T-helper 2 cell treated with Interferon-gamma antibody and Interleukin-4, amounts not matched to agents 100 ng/mL and 5 ng/mL, for 36 hours (primary cell): ENCODE measurements around the gene GPC1. TPM values are rescaled to one million over a fixed set of nuclear protein-coding genes. Genes with fewer than 3 reads are reported as not detected.

ENCODE experiments used
- intact Hi-C: fragments of 100-400 bp; cut with micrococcal nuclease; formaldehyde crosslinking; loops from one replicate; pipeline ENCODE4 v1.15.1; 2023
- total RNA-seq: library from RNA; stranded (reverse); gene quantifications from 2 replicates; pipeline ENCODE4 v1.2.3, GENCODE V29; 2022

GPC1 gene
- total RNA-seq, 1 donor from 2014 or later = 7.6 TPM

DNA sequence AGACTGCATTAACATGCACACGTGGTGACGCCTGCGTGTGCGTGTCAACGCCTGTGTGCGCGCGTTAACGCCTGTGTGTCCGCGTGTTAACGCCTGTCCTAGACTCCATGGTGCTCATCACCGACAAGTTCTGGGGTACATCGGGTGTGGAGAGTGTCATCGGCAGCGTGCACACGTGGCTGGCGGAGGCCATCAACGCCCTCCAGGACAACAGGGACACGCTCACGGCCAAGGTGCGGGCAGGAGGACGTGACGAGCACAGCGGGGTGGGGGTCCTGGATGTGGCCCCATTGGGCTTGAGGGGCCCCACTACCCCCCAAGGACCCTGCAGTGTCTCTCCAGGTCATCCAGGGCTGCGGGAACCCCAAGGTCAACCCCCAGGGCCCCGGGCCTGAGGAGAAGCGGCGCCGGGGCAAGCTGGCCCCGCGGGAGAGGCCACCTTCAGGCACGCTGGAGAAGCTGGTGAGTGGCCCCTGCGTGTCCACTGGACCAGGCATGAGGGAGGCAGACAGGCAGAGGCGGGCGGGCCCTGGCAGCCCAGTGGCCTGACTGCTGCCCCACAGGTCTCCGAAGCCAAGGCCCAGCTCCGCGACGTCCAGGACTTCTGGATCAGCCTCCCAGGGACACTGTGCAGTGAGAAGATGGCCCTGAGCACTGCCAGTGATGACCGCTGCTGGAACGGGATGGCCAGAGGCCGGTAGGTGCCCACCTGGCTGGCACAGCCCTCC is 29.2 kb downstream of the GPC1 start:
- intact Hi-C loops = no loop called here

- intact Hi-C loops = no loop called here
These were observed 29.9 kb downstream of the GPC1 start for GRCh38 chr2:240465268-240465764.

- intact Hi-C loops = no loop called here
These were observed 30.5 kb downstream of the GPC1 start for GRCh38 chr2:240465765-240466578.

DNA sequence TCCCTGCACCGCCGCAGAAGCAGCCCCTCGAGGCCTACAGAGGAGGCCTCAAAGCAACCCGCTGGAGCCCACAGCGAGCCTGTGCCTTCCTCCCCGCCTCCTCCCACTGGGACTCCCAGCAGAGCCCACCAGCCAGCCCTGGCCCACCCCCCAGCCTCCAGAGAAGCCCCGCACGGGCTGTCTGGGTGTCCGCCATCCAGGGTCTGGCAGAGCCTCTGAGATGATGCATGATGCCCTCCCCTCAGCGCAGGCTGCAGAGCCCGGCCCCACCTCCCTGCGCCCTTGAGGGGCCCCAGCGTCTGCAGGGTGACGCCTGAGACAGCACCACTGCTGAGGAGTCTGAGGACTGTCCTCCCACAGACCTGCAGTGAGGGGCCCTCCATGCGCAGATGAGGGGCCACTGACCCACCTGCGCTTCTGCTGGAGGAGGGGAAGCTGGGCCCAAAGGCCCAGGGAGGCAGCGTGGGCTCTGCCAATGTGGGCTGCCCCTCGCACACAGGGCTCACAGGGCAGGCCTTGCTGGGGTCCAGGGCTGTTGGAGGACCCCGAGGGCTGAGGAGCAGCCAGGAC is 31.2 kb downstream of the GPC1 start:
- intact Hi-C loops = no loop called here

- intact Hi-C loops = no loop called here
These were observed 31.7 kb downstream of the GPC1 start for GRCh38 chr2:240467149-240467642.

GRCh38 chr2:240467659-240468302 is 32.3 kb downstream of the GPC1 start:
- intact Hi-C loops = no loop called here

DNA sequence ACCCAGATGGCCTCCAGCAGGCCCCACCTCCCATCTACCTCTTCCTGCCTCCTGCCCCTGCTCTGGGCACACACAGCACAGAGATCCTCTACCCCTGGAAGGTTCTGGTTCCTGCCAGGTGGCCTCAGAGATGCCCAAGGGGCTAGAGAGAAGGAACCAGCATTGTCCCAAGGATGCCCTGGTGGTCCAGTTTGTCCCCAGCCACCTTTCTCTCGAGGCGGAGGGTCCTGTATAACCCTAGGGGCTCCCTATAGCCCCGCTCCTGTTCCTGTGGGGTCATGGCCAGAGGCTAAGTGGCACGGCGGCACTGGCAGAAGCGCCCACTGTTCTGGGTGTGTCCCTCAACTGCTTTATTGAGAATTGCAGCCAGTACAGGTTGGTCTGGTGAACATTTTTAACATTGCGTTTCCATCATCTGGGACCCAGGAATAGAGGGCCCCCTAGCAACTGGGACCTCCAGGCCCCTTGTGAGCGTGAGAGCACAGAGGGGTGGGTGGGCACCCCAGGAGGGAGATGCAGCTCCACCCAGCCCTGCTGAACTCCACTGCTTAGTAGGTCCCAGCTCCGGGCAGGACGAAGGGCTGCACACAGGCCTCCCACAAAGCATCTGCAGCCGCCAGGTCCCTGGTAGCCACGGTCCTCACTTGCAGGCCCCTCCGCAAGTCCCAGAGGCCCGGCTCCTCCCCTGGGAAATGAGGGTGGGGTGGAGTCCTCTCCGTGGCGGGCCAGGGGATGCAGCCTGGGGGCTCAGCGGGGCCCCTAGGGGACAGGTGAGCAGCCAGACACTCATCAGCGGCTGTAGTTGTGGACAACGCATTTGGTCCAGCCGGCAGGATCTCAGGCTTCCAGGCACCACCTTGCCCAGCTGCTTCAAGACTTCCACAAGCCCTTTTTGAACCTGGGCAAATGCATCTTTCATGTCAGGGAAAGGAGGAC is 33.1 kb downstream of the GPC1 start:
- intact Hi-C loops = no loop called here

DNA sequence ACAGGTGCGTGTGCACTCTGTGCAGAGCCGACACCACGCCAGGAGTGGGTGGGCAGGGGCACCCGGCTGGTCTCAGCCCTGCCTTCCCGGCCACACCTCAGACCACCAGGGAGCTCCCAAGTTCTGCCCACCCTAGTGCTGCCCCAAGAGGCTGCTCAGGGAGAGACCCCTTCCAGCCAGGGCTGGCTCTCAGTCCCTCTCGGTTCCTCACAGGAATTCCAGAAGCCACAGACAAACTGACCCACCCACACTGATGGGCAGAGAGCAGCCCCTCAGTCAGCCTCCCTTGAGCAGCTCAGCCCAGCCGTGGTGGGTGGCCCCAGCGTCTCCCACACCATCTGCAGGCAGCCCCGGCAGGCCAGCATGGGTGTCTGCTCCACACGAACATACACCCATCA is 33.8 kb downstream of the GPC1 start:
- intact Hi-C loops = no loop called here

DNA sequence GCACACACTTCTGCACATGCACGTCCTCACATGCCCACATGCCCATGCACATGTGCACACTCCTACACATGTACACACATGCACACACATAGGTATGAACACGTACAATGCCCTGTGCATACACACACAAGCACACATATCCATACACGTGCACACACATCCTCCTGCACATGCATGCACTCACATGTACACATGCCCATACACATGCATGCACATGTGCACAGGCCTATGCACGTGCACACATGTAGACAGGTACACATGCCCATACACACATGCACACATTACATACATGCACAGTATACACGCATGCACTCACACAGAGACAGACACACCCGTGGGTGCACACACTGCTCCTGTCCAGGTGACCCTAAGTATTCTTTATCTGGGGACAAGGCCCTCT is 34.3 kb downstream of the GPC1 start:
- intact Hi-C loops = no loop called here

- intact Hi-C loops = no loop called here
These were observed 36.8 kb downstream of the GPC1 start for GRCh38 chr2:240472078-240472790.

DNA sequence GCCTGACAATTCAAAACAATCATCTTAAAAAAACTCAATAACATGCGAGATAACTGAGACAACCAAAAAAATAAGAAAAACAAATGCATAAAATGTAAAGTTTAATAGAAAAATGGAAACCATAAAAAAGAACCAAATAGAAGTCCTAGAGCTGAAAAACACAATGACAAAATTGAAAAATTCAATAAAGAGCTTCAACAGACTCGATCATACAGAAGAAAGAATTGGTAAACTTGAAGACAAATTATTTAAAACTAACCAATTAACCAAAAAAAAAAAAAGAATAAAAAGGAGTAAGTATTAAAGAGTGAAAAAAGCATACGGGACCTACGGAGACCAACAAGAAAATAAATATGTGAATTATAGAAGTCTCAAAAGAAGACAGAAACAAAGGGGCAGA is 37.7 kb downstream of the GPC1 start:
- intact Hi-C loops = no loop called here

- intact Hi-C loops = no loop called here
These were observed 42.5 kb downstream of the GPC1 start for GRCh38 chr2:240477916-240478315.

DNA sequence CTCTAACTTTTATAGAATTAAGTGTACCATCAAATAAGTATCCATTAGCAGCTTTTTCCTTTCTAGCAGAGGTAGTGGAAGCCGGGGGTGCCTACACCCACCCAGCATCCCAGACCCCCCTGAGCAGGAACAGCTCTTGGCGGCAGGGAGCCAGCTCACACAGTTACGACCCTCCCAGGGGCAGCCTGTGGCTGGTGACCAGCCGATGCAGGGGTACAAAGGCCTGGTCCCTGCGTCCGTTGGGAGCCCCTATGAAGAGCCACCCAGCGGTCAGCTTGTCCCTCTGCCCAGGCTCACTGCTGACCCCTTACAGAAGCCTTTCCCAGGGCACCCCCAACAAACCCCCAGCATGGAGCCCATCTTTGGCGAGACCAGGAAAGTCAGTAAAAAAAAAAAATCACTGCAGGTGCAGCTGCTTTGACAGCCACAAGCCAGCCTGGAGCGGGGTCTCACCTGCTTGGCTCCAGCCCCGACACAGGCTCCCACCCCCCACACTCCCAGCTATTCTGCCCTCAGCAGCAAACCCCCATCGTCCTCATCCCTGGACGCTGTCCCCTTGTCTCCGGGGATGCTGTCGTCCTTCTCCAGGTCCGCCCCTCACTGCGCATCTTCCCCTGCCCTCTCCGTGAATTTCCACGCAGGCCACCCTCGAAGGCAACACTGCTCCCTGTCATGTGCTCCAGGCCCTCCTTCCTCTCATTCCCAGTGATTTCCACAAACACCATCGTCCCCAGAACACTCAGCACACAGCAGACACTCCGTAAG is 43.1 kb downstream of the GPC1 start:
- intact Hi-C loops = no loop called here

- intact Hi-C loops = no loop called here
These were observed 43.6 kb downstream of the GPC1 start for GRCh38 chr2:240479111-240479501.

DNA sequence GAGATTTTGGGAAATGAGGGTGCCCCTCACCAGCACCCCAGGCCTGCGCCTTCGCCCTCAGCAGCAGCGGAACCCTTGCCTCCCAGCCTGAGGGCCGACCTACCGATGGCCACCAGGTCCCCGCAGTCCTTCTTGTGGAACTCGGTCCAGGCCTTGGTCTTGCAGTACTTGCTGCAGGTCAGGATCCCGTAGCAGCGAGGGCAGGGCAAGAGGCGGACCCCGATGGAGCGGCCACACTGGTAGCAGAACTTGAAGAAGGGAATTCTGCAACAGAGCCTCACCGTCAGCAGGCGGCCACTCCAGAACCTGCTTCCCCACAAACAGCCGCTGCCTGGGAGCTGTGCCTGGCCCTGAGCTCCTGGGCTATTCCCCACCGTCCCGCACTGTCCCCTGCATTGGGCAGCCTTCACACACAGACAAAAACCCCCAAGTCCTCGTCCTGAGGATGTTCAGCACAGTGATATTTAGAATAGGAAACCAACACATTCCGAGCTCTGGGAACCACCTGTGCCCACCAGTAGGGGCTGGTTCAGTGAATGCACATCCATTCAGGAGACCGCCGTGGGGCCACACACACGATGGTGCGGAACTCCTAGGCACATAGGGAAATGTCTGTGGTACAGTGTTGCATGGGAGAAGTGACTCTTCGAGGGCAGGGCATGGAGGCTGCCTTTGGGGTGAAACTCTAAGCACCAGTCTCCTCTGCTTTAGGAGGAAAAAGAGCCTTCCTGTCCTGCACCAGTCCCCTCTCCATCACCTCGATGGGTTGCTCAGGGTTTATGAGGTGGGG is 45.6 kb downstream of the GPC1 start:
- intact Hi-C loops = no loop called here

DNA sequence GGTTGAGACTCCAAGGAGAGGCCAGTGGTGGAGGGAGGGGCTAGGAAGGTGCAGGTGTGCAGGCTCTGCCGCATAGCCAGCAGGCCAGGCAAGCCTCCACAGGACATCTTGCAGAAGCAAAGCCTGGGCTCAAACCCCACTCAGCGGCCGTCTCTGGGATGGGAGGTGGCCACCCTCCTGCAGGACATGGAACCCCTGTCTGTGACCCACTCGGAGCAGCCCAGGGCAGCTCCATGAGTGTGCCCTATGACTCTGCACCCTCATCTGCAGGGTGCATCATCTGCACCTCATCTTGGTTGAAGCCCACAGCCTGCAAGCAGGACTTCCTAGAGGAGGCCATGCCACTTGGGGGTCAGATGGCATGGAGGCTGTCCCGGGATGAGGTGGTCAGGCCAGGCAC is 46.3 kb downstream of the GPC1 start:
- intact Hi-C loops = no loop called here

DNA sequence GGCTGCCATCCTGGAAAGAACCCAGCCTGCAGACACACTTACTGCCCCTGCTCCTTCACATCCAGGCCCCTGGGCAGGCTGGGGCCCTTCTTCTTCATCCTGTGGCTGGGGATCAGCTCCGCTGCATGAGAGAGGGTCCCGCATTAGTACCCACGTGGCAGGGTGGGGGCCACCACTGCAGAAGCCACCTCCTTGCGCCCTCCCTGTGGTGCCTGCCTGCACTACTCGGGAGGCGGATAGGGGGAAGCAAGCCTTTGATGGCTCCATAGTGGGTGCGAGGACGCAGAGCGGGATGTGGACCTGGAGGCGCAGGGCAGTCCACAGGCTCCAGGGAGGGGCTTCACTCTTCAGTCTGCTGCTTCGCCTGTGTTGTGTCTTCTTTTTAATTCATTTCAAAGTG is 46.7 kb downstream of the GPC1 start:
- intact Hi-C loops = no loop called here

GRCh38 chr2:240491483-240491882 is 56.0 kb downstream of the GPC1 start:
- intact Hi-C loops = no loop called here
